HG03469 (cell line): ENCODE results near the gene TRAP1.
"Not testable (repeated sequence)": the region's sequence is repeated elsewhere in the genome, so short reads cannot be mapped to it uniquely, and the experiment has no call there.

Source experiments
- ATAC-seq: cut with Tn5 transposase; IDR thresholded peaks from one replicate; pipeline ENCODE4 v1.9.1; 2021; ENCODE audit warnings: mild to moderate bottlenecking, moderate library complexity, moderate number of reproducible peaks; ENCODE audit not compliant: unreplicated experiment

The TRAP1 gene

DNA sequence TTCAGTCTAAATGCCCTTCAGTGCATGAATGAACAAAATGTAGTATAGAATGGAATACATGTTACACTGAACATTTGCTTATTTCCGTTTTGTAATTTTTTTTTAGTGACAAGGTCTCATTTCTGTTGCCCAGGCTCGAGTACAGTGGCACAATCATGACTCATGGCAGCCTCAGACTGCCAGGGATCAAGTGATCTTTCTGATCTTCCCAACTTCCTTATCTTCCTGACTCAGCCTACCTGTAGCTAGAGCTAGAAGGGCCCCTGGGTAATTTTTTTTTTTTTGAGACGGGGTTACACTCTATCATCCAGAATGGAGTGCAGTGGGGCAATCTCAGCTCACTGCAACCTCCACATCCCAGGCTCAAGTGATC lies 98.6 kb downstream of the TRAP1 start:
- no peak for ATAC-seq

DNA sequence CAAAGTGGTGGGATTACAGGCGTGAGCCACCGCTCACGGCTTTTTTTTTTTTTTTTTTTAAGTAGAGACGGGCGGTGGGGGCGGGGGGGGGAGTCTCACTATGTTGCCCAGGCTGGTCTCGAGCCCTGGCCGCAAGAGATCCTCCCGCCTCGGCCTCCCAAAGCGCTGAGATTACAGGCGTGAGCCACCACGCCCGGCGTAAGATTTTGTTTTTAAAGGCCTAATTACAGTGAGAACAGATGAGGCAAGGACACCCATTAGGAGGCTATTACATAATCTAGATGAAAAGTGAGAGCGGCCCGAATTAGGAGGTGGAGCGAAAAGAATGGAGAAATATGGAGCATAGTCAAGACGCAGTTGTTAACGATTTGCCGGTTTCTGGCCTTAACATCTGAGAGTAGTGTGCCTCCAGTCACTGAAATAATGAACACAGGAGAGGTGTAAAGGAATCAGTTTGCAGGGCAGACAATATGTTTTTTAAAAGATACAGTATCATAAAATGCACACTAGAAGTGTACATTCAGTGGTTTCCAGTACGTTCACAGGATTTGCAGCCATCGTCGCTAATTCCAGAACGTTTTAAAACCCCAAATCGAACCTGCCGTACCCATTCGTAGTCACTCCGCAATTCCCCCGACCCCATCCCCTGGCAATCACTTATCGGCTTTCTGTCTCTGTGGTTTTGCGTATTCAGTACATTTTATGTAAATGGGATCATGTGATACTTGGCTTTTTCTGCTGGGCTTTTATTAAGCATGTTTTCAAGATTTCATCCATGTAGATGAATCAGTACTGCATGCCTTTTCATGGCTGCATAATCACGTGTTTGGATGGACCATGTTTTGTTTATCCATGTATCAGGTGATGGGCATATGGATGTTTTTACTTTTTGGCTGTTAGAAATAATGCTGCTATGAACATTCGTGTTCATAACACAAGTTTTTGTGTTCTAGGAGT lies 104.5 kb downstream of the TRAP1 start:
- no peak for ATAC-seq

DNA sequence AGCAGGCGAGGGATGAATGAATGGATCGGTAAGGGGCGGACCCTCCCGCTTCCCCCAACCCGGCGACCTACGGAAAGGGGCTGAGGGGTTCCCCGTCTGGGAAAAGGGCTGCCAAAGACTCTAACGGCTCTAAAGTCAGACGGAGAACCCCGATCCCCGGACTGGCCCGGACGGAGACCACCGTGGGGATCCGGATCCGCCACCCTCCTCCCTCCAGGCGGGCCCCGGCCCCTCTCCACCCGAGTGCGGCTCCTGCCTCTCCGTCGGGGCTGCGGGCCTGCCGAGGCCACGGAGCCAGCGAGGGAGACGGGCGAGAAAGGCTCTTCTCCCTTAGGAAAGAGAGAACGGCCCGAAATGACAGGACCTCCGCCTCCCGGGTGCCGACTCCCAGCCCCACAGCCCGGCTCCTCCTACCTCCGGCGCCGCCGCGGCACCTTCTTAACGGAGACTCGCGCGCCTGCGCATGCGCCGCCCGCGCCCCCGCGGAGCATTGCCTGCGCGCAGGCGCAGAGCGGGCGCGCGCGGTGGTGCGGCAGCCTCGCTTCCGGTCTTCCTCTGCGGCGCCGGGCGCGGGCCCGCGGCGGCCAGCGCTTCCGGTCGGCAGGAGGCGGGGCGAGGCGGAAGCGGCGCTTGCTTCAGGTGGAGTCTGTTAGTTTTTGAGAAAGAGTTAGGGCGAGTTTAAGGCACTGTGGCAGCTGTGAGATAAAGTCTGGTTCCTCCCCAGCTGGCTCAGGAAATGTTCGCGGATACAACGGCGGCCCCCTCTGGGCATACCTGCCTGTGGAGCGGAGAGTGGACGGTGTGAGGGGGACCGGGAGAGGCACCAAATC lies 106.0 kb downstream of the TRAP1 start, which contains the start of gene SLX4:
TSS of gene SLX4 (minus strand) at position 461 of the 830 bp plus-strand sequence. CDS start 2,642 bp downstream, outside the sequence.
- peak; percentile 69 for ATAC-seq

DNA sequence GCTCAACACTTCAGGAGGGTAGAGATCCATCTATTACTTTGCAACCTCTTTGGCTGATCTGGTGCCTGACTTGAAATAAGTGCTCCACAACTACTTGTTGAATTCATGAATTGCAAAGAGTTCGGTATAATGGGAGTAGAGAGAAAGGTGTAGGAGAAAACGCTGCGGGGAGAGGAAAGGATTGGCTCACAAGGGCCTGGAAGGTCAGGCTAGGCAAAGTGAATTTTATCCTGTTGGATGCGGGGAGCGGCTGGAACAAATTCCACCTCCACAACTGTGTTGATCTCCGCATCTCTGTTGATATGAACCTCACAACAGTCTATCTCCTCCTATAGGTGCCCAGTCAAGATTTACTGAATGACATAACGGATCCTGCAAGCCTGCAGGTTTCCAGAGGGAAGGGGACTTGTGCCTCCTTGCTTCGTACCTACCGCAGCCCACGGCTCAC lies 106.6 kb downstream of the TRAP1 start:
- no peak for ATAC-seq

DNA sequence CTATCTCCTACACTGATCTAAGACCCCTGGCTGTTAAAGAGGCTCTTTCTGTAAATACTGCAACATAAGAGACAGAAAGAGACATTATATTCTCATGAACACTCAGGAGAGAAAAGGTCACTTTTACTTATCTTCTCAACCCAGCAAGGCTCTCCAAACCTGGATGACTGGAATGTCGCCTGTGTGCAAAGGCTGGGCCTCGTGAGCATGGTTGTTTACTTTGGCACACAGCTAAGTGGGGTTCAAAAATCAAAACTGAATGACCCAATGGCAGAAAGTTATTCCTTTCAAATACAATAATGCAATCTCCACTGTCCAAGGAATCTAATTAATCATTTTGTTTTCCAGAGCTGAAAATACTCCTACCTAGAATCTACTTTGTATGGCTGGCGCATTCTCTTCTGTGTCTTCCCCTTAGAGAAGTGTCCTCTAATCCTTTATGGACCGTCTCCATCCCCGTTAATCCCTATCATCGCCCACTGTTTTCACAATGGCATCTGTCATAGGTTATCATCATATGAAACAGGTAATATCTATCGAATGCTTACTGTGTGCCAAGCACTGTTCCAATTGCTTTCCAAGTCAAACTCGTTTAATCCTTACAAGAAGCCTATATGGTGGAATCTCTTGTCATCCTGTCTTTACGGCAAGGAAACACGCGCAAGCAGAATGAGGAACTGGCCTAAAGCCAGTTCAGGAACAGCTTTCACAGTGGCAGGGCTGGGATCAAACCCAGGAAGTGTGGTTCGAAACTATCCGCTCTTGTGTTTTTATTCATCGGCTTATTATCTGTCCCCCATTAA lies 107.2 kb downstream of the TRAP1 start:
- no peak for ATAC-seq

DNA sequence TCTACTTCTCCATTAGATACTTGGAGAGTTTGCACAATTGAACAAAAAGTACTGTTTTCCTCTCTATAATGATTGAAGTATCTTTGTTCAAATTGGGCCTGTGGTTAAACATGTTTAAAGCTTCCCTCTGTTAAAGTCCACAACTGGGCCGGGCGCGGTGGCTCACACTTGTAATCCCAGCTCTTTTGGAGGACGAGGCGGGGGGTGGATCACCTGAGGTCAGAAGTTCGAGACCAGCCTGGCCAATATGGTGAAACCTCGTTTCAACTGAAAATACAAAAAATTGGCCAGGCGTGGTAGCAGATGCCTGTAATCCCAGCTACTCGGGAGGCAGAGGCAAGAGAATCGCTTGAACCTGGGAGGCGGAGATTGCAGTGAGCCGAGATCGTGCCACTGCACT lies 108.3 kb downstream of the TRAP1 start:
- ATAC-seq, result not testable (repeated sequence)

DNA sequence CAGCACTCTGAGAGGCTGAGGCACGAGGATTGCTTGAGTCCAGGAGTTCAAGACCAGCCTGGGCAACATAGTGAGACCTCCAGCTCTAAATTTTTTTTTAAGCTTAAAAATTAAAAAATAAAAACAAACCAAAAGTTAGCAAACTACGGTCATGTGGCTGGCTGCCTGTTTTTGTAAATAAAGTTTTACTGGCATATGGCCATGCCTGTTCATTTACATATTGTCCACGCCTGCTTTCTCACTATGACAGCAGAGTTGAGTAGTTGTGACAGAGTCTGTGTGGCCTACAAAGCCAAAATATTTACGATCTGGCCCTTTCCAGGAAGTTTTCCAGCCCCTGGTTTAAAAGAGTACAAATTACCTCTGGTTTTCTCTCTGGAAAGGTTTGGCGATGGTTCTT lies 109.3 kb downstream of the TRAP1 start:
- no peak for ATAC-seq
